ENCODE measurements around the gene RIPOR2.

- TF ChIP-seq, protein P1, sequence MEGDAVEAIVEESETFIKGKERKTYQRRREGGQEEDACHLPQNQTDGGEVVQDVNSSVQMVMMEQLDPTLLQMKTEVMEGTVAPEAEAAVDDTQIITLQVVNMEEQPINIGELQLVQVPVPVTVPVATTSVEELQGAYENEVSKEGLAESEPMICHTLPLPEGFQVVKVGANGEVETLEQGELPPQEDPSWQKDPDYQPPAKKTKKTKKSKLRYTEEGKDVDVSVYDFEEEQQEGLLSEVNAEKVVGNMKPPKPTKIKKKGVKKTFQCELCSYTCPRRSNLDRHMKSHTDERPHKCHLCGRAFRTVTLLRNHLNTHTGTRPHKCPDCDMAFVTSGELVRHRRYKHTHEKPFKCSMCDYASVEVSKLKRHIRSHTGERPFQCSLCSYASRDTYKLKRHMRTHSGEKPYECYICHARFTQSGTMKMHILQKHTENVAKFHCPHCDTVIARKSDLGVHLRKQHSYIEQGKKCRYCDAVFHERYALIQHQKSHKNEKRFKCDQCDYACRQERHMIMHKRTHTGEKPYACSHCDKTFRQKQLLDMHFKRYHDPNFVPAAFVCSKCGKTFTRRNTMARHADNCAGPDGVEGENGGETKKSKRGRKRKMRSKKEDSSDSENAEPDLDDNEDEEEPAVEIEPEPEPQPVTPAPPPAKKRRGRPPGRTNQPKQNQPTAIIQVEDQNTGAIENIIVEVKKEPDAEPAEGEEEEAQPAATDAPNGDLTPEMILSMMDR (IDR thresholded peaks at IDR 0.05), result no peak
- no peak for TF ChIP-seq POLR2A (IDR thresholded peaks at IDR 0.05)
Observed at GRCh38 chr6:24947636-24948035, 11.9 kb upstream of the RIPOR2 start.

Measured in Peyer's patch (tissue), 4 donors.